Coronary artery (tissue), 2 donors: ENCODE data around the gene DSCAM.

Experiments used
- DNase-seq: peaks from one replicate; pipeline ENCODE4 v3.0.0-alpha.2; 2017; ENCODE audit warnings: low spot score
- H3K27ac ChIP-seq, 2 donors: fragments of 200-600 bp; sonication (generic); one replicate each; pipeline ENCODE4 v1.5.1; 2016 to 2019
- H3K4me3 ChIP-seq: fragments of 200-600 bp; sonication (generic); 2 replicates; pipeline ENCODE4 v1.5.1; 2016; ENCODE audit warnings: mild to moderate bottlenecking, moderate library complexity
- CTCF ChIP-seq: fragments of 200-600 bp; sonication (generic); IDR thresholded peaks from one replicate; pipeline ENCODE4 v1.5.1; 2019; ENCODE audit warnings: antibody characterized with exemption

DSCAM gene

GRCh38 chr21:40717028-40717427 lies 129.9 kb downstream of the DSCAM start:
- H3K4me3 ChIP-seq = no peak overlapping the region
- no peak for TF ChIP-seq CTCF
- no peak for DNase-seq
- H3K27ac ChIP-seq = no peak overlapping the region

GRCh38 chr21:40714536-40714935 lies 132.4 kb downstream of the DSCAM start:
- no peak for DNase-seq
- Histone ChIP-seq H3K4me3 (no peak overlapping the region), H3K27ac (no peak overlapping the region)
- TF ChIP-seq CTCF = no peak

- DNase-seq = no peak
- H3K27ac ChIP-seq = no peak overlapping the region
- no peak for TF ChIP-seq CTCF
- no peak overlapping the region for H3K4me3 ChIP-seq
These were observed 139.2 kb downstream of the DSCAM start for GRCh38 chr21:40707656-40708244.

GRCh38 chr21:40706806-40707655 lies 139.9 kb downstream of the DSCAM start:
- Histone ChIP-seq H3K27ac (no peak overlapping the region), H3K4me3 (no peak overlapping the region)
- no peak for DNase-seq
- TF ChIP-seq CTCF = no peak

GRCh38 chr21:40706176-40706575 lies 140.8 kb downstream of the DSCAM start:
- Histone ChIP-seq H3K27ac (no peak overlapping the region), H3K4me3 (no peak overlapping the region)
- no peak for DNase-seq
- TF ChIP-seq CTCF = no peak

- DNase-seq = no peak
- Histone ChIP-seq H3K27ac (no peak overlapping the region), H3K4me3 (no peak overlapping the region)
- no peak for TF ChIP-seq CTCF
These were observed 142.8 kb downstream of the DSCAM start for GRCh38 chr21:40704141-40704540.

- Histone ChIP-seq H3K4me3 (no peak overlapping the region), H3K27ac (no peak overlapping the region)
- no peak for DNase-seq
- no peak for TF ChIP-seq CTCF
These were observed 147.6 kb downstream of the DSCAM start for GRCh38 chr21:40699366-40699765.
